Osteoblast (primary cell): ENCODE data around the gene SPAG7. TPM values are rescaled to one million over a fixed set of nuclear protein-coding genes. Genes with fewer than 3 reads are reported as not detected.

Source experiments
- DNase-seq: peaks from one replicate; pipeline ENCODE4 v3.0.0; 2011; ENCODE audit warnings: low spot score, mixed read lengths; ENCODE audit not compliant: insufficient read length; ENCODE audit errors: missing footprints
- H2AFZ ChIP-seq: 2 replicates; pipeline ENCODE4 v1.6.0; 2011; ENCODE audit warnings: mild to moderate bottlenecking, low read length
- H3K27ac ChIP-seq: 2 replicates; pipeline ENCODE4 v1.5.1; 2011; ENCODE audit warnings: mild to moderate bottlenecking, low read depth, low read length, moderate library complexity
- H3K27me3 ChIP-seq: 2 replicates; pipeline ENCODE4 v1.6.0; 2012; ENCODE audit warnings: mild to moderate bottlenecking, control low read depth, inconsistent platforms, low read length, moderate library complexity; ENCODE audit not compliant: insufficient read depth
- H3K36me3 ChIP-seq: 2 replicates; pipeline ENCODE4 v1.5.1; 2011; ENCODE audit warnings: mild to moderate bottlenecking, low read length, control low read depth, moderate library complexity; ENCODE audit not compliant: insufficient read depth
- H3K4me1 ChIP-seq: 2 replicates; pipeline ENCODE4 v1.5.1; 2011; ENCODE audit warnings: mild to moderate bottlenecking, low read length, control low read depth, moderate library complexity; ENCODE audit not compliant: insufficient read depth
- H3K4me2 ChIP-seq: 2 replicates; pipeline ENCODE4 v1.6.0; 2011; ENCODE audit warnings: mild to moderate bottlenecking, low read length; ENCODE audit not compliant: insufficient read depth
- H3K4me3 ChIP-seq: fragments of 200-600 bp; sonication (generic); 3 replicates; pipeline ENCODE4 v1.5.1; 2012; ENCODE audit warnings: mild to moderate bottlenecking, low read length, inconsistent platforms; ENCODE audit not compliant: insufficient read depth
- H3K79me2 ChIP-seq: 2 replicates; pipeline ENCODE4 v1.6.0; 2012; ENCODE audit warnings: mild to moderate bottlenecking, low read length, control low read depth, inconsistent platforms; ENCODE audit not compliant: insufficient read depth
- H3K9me3 ChIP-seq: 2 replicates; pipeline ENCODE4 v1.5.1; 2011; ENCODE audit warnings: low read depth, low read length, control low read depth
- H4K20me1 ChIP-seq: 2 replicates; pipeline ENCODE4 v1.6.0; 2012; ENCODE audit warnings: mild to moderate bottlenecking, low read length, control low read depth; ENCODE audit not compliant: insufficient read depth
- total RNA-seq: library from RNA; depleted of rRNA; stranded (reverse); fragments of >200 nt; gene quantifications from 2 replicates; pipeline ENCODE4 v1.2.3, GENCODE V29; 2012
- TF ChIP-seq, protein P1 (sequence below): IDR thresholded peaks from 2 replicates; pipeline ENCODE4 v1.5.1; 2011; ENCODE audit warnings: mild to moderate bottlenecking, low read depth, low read length, moderate library complexity; ENCODE audit errors: extremely low read depth

Gene SPAG7
- total RNA-seq, 1 donor, result 34.0 TPM

DNA sequence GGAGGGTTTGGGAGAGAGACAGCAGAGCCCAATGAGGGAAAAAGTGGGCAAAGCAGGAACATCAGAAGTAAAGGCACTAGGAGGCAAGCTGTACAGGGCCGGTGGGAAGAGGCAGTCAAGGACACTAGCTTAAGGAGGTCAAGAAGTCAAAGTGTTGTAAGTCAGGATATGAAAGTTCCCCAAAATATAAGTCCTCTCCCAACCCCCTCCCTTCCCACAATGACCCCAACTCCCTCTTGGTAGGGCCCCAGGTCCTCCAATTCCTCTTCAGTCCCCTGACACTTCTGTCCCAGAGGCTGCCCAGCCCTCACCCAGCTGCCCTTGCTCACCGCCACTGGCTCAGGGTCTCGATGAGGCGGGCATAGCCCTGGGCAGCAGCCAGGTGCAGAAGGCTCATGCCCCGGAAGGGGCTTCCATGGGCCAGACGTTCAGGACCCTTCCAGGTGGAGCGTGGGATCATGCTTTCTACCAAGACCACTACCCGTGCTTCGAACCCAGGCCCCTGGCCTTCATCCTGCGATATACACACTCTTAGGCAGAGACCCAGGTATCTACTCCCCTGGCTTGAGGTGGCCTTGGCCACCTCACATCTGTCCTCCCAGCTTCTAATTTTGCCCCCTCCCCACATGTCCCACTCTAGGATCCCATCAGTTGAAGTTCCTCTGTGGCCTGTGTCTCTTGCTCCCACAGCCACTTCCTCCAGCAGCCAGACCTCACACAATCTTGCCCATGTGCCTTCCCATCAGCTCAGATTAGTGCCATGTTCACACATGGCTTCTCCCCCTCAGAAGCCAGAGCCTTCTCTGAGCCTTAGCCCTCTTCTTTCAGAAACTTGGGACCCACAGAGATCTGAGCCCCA lies 5.9 kb upstream of the SPAG7 start:
- Histone ChIP-seq H3K27me3 (no peaks in the 10 kb centered on the region), H4K20me1 (no peaks in the 10 kb centered on the region)

DNA sequence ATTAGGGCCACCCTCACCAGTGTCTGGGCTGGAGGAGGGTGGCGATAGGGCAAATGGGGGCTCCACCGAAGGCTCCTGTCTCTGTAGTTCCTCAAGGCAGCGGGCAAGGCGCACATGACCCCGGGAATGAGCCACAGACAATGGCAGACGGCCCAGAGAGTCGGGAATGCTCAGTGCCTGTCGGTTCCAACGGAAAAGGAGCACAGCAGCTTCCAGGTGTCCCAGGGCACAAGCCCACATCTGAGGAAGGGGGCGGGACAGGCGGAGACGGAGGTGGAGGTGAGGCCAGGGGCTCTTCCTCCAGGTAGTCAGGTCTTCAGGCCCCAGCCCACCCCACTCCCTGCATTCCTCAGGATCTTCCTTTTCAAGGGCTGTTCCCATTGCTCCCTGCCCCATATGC lies 5.1 kb upstream of the SPAG7 start:
- Histone ChIP-seq H3K4me1 (peaks cover 25% of the 10 kb centered on the region), H3K4me3 (no peak overlapping the region), H3K36me3 (peaks cover 60% of the 10 kb centered on the region), H4K20me1 (no peaks in the 10 kb centered on the region), H2AFZ (no peak overlapping the region), H3K79me2 (peaks cover 11% of the 10 kb centered on the region), H3K27me3 (no peaks in the 10 kb centered on the region), H3K27ac (no peak overlapping the region), H3K4me2 (no peak overlapping the region), H3K9me3 (no peaks in the 10 kb centered on the region)
- DNase-seq, result no peak
- TF ChIP-seq, protein P1, sequence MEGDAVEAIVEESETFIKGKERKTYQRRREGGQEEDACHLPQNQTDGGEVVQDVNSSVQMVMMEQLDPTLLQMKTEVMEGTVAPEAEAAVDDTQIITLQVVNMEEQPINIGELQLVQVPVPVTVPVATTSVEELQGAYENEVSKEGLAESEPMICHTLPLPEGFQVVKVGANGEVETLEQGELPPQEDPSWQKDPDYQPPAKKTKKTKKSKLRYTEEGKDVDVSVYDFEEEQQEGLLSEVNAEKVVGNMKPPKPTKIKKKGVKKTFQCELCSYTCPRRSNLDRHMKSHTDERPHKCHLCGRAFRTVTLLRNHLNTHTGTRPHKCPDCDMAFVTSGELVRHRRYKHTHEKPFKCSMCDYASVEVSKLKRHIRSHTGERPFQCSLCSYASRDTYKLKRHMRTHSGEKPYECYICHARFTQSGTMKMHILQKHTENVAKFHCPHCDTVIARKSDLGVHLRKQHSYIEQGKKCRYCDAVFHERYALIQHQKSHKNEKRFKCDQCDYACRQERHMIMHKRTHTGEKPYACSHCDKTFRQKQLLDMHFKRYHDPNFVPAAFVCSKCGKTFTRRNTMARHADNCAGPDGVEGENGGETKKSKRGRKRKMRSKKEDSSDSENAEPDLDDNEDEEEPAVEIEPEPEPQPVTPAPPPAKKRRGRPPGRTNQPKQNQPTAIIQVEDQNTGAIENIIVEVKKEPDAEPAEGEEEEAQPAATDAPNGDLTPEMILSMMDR, result no peak

More for the DNA sequence above, 5.9 kb upstream of the SPAG7 start:
- Histone ChIP-seq H3K4me1 (peaks cover 19% of the 10 kb centered on the region), H3K9me3 (no peaks in the 10 kb centered on the region), H3K27ac (no peak overlapping the region), H3K36me3 (peaks cover 67% of the 10 kb centered on the region), H3K79me2 (peaks cover 9% of the 10 kb centered on the region), H2AFZ (no peak overlapping the region), H3K4me3 (no peak overlapping the region), H3K4me2 (no peak overlapping the region)
- DNase-seq, result no peak
- TF ChIP-seq, protein P1, result no peak

DNA sequence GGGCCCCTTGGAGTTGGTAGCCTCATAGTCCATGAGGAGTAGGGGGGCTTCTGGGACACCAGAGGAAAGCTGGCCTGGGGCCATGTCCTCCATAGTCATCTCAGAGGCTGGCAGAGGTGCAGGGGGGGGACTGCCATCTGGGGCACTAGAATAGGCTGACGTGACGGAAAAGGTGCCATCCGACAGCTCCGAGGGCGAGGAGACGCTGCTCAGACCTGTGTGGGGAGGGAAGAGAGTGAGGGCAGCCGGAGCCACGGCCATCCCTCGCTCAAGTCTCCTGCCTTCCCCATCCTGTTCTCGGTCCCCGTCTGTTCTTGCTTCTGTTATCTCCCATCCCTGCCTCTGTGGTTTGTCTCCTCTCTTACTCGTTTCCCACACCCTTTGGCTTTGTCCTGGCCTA lies 4.7 kb upstream of the SPAG7 start:
- H3K36me3 ChIP-seq, result peaks cover 56% of the 10 kb centered on the region
- H3K9me3 ChIP-seq, result no peaks in the 10 kb centered on the region
- peaks cover 11% of the 10 kb centered on the region for H3K79me2 ChIP-seq
- no peak overlapping the region for H3K4me2 ChIP-seq
- TF ChIP-seq, protein P1, result no peak
- no peak overlapping the region for H3K27ac ChIP-seq
- no peak overlapping the region for H2AFZ ChIP-seq
- H3K27me3 ChIP-seq, result no peaks in the 10 kb centered on the region
- peaks cover 25% of the 10 kb centered on the region for H3K4me1 ChIP-seq
- H4K20me1 ChIP-seq, result no peaks in the 10 kb centered on the region
- no peak overlapping the region for H3K4me3 ChIP-seq
- DNase-seq, result no peak

DNA sequence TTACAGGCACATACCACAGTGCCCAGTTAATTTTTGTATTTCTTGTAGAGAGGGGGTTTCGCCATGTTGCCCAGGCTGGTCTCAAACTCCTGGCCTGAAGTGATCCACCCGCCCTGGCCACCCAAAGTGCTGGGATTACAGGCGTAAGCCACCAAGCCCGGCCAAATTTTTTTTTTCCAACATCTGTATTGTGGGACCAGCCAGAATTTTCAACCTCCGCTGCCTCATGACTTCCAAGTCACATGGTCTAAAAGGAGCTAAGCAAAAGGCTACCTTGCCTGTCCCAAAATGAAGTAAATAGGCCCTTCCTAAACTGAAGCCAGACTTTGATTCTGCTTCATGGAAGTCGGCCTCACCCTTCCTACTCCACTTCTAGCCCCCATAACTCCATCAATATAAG lies 4.2 kb upstream of the SPAG7 start:
- Histone ChIP-seq H4K20me1 (no peaks in the 10 kb centered on the region), H3K4me1 (peaks cover 26% of the 10 kb centered on the region), H3K36me3 (peaks cover 51% of the 10 kb centered on the region), H3K9me3 (no peaks in the 10 kb centered on the region), H3K27ac (peak overlapping the region; percentile 23), H3K79me2 (peaks cover 11% of the 10 kb centered on the region), H2AFZ (no peak overlapping the region), H3K4me2 (no peak overlapping the region), H3K27me3 (no peaks in the 10 kb centered on the region), H3K4me3 (no peak overlapping the region)
- TF ChIP-seq, protein P1, result no peak
- DNase-seq, result no peak
